Fibroblast of lung (primary cell): ENCODE results near the gene KRABD2.

ENCODE experiments used
- CTCF ChIP-seq, 2 donors: IDR thresholded peaks in 1 of 2; conservative IDR thresholded peaks in 1 of 2; 1 replicate in 1 of 2; 2 replicates in 1 of 2; pipeline ENCODE4 v1.5.1; 2011 to 2012; ENCODE audit warnings: low read length in 2 of 2, control low read depth in 1 of 2, inconsistent platforms in 1 of 2, low read depth in 1 of 2, mild to moderate bottlenecking in 1 of 2
- EZH2 ChIP-seq: IDR thresholded peaks from 2 replicates; pipeline ENCODE4 v1.5.1; 2012; ENCODE audit warnings: low read length, control low read depth, mild to moderate bottlenecking; ENCODE audit errors: missing control alignments

GRCh38 chr17:8366231-8366630 lies 10.3 kb downstream of the KRABD2 start:
- no peak for TF ChIP-seq CTCF (conservative IDR thresholded peaks at IDR 0.05 in 1 of 2, IDR thresholded peaks at IDR 0.05 in 1 of 2; ENCODE audit: low read depth in 1 of 2, low read length in 2 of 2)
- no peak for TF ChIP-seq EZH2
